Heart left ventricle (tissue), 16 donors: ENCODE data around the gene EGR2. TPM values are rescaled to one million over a fixed set of nuclear protein-coding genes. Genes with fewer than 3 reads are reported as not detected.

Source experiments
- ATAC-seq, 4 donors: fragments of 200-7000 bp; cut with Tn5 transposase; one replicate each; pipeline ENCODE4 v1.9.1; 2020 to 2022; ENCODE audit warnings: moderate library complexity in 4 of 4, mild to moderate bottlenecking in 3 of 4, moderate number of reproducible peaks in 1 of 4
- DNase-seq, 5 donors: peaks; one replicate each; pipeline ENCODE4 v3.0.0-alpha.2; 2020
- H3K27ac ChIP-seq, 12 donors: fragments of 200-600 bp; sonication (generic) in 4 of 12; one replicate each; pipeline versions ENCODE4 v1.5.0 to v1.8.0; 2016 to 2022; ENCODE audit warnings: mild to moderate bottlenecking in 2 of 12
- H3K27me3 ChIP-seq, 9 donors: fragments of 200-600 bp; sonication (generic) in 2 of 9; one replicate each; pipeline versions ENCODE4 v1.5.1 to v1.8.0; 2016 to 2022; ENCODE audit warnings: mild to moderate bottlenecking in 3 of 9
- H3K36me3 ChIP-seq, 9 donors: fragments of 200-600 bp; sonication (generic) in 2 of 9; one replicate each; pipeline versions ENCODE4 v1.5.0 to v1.8.0; 2018 to 2022; ENCODE audit warnings: mild to moderate bottlenecking in 2 of 9
- H3K4me1 ChIP-seq, 12 donors: fragments of 200-600 bp; sonication (generic) in 4 of 12; one replicate each; pipeline versions ENCODE4 v1.5.0 to v1.8.0; 2016 to 2022; ENCODE audit warnings: mild to moderate bottlenecking in 3 of 12
- H3K4me3 ChIP-seq, 12 donors: fragments of 200-600 bp; sonication (generic) in 4 of 12; one replicate each; pipeline versions ENCODE4 v1.5.0 to v1.8.0; 2017 to 2022; ENCODE audit warnings: mild to moderate bottlenecking in 9 of 12, moderate library complexity in 4 of 12
- H3K9me3 ChIP-seq, 12 donors: fragments of 200-600 bp; sonication (generic) in 4 of 12; one replicate each; pipeline versions ENCODE4 v1.5.0 to v1.8.0; 2016 to 2022; ENCODE audit warnings: mild to moderate bottlenecking in 1 of 12
- CTCF ChIP-seq, 12 donors: fragments of 200-600 bp; sonication (generic) in 4 of 12; IDR thresholded peaks; one replicate each; pipeline versions ENCODE4 v1.5.0 to v1.8.0; 2018 to 2022; ENCODE audit warnings: antibody characterized with exemption in 12 of 12, mild to moderate bottlenecking in 5 of 12
- POLR2A ChIP-seq, 2 donors: fragments of 450-650 bp; IDR thresholded peaks; one replicate each; pipeline ENCODE4 v1.6.1; 2017; ENCODE audit warnings: antibody characterized with exemption in 2 of 2, mild to moderate bottlenecking in 2 of 2, moderate library complexity in 2 of 2
- WGBS, 4 donors: extraction: QIAGEN DNeasy Blood & Tissue Kit in 2 of 4; methylation state at CpG; one replicate each; pipeline versions ENCODE4 v1.1.5 to v1.1.7; 2013 to 2018; 5-methylcytosine and 5-hydroxymethylcytosine counted together
- intact Hi-C, 10 donors: fragments of 100-400 bp; cut with DNase I; formaldehyde crosslinking; loops; one replicate each; pipeline versions ENCODE4 v1.11.1 to v1.14.2; 2022
- long read RNA-seq, 3 donors: library from polyadenylated mRNA; unstranded; transcript quantifications; one replicate each; pipeline ENCODE4 v2.0.0, GENCODE V29; 2020 to 2021
- polyA plus RNA-seq, 2 donors: library from polyadenylated mRNA; stranded (reverse); fragments of 200-250 nt; gene quantifications; one replicate each; pipeline ENCODE4 v1.2.3, GENCODE V29; 2013
- total RNA-seq, 9 donors: library from RNA; depleted of rRNA in 2 of 9; stranded (reverse); fragments of >200 nt in 2 of 9; fragmentation: NEBNext Ultra II Directional in 3 of 9; extraction: Animal tissue kit (Norgen Biotek cat#: 25700) in 3 of 9; gene quantifications; one replicate each; pipeline versions ENCODE4 v1.1.0 to v1.2.4, GENCODE V29; 2016 to 2023
- donor health status: ischemic (EF 13 %, LVEDD 7.1; RV severe dilation, severe dysfunction).
- donor health status: healthy with polysubstance abuse.
- donor health status: DM: no; HTN: yes; CAD: no.
- donor health status: DM: no; HTN: no; CAD: no.
- donor health status: ischemic (EF 25% LVEDD 6.9; RV normal size, moderate dysfunction).
- donor health status: ischemic (EF 25% LVEDD 5.7; RV mildly dilated, moderate dysfunction).
- donor health status: healthy.
- donor health status: DM: yes; HTN: yes; CAD: no.
- donor health status: ischemic (EF 35%, LVEDD 5.7; RV mildly dilated, moderate dysfunction).
- donor health status: nonischemic (EF 11% LVEDD 7.7; RV severe dilation, severe dysfunction).
- donor health status: DM: yes; HTN: yes; CAD: no.
- donor health status: PGD.
- donor health status: ischemic (EF 29% LVEDD 5.4; RV normal size, mild dysfunction).
- donor health status: nonischemic (EF 23%, LVEDD 6.1; RV moderate dilation, normal function).

EGR2 gene
- total RNA-seq: 1 to 10 TPM in 7 of 9 donors, under 1 TPM in 2; 0.37 to 8.5 (median 1.9) TPM
- 1 to 10 TPM; 1.4 to 1.8 TPM for polyA plus RNA-seq
- long read RNA-seq, donor 1: 0 reads
- long read RNA-seq, donor 2, partial matches to known transcripts: 0 of 2 reads
- long read RNA-seq, donor 2, other reads (novel, unspliced or antisense): 2 of 2 reads
- long read RNA-seq, donor 3, partial matches to known transcripts: 0 of 2 reads
- long read RNA-seq, donor 3, other reads (novel, unspliced or antisense): 2 of 2 reads

GRCh38 chr10:62816331-62817120 lies at the start of gene EGR2:
Gene EGR2 (minus strand): TSS chr10:62816366. CDS start chr10:62816029, 337 bp downstream.
- H3K4me3 ChIP-seq: peak within 1 kb of the TSS; percentile 37 to 91 (median 78)
- DNase-seq (peak; percentile 93 to 95 (median 94)), ATAC-seq (peak; percentile 75 to 93 (median 86))
- no peaks in the 10 kb centered on the region for H3K9me3 ChIP-seq
- no peak for TF ChIP-seq POLR2A (IDR thresholded peaks at IDR 0.05)
- no peak for TF ChIP-seq CTCF (IDR thresholded peaks at IDR 0.05)
- H3K27me3 ChIP-seq: peaks cover 0 to 50% (median 17%) of the 10 kb centered on the region in 9 donors
- H3K4me1 ChIP-seq: peaks cover 0 to 48% (median 28%) of the 10 kb centered on the region in 12 donors
- 0 to 1% (median 1%) methylated on average over 30 to 53 of the region's 53 CpGs for WGBS, 4 donors
- intact Hi-C loops: loop anchor here (2.0 to 10.0 kb wide), 13 partner anchors 54 to 379 kb away; partner anchors contain the start of gene NRBF2 (in 5 of the 10)
- peak within 1 kb of the TSS; percentile 63 to 93 (median 87) for H3K27ac ChIP-seq
- H3K36me3 ChIP-seq: peaks cover 0 to 3% (median 0%) of the 10 kb centered on the region in 9 donors

GRCh38 chr10:62862447-62862846 lies 46.3 kb upstream of the EGR2 start:
- Histone ChIP-seq H3K27ac (no peak overlapping the region), H3K4me1 (peaks cover 0 to 16% (median 4%) of the 10 kb centered on the region in 12 donors), H3K27me3 (no peaks in the 10 kb centered on the region), H3K9me3 (no peaks in the 10 kb centered on the region), H3K36me3 (no peaks in the 10 kb centered on the region), H3K4me3 (no peak overlapping the region)
- ATAC-seq: no peak
- intact Hi-C loops: no loop called here
- 91 to 100% (median 95%) methylated on average over 1 of the region's 1 CpG for WGBS, 4 donors
- DNase-seq: no peak
- TF ChIP-seq POLR2A (IDR thresholded peaks at IDR 0.05) (no peak), CTCF (IDR thresholded peaks at IDR 0.05) (no peak)

- H3K4me1 ChIP-seq: peaks cover 0 to 18% (median 4%) of the 10 kb centered on the region in 12 donors
- H3K9me3 ChIP-seq: no peaks in the 10 kb centered on the region
- intact Hi-C loops: no loop called here
Observed at GRCh38 chr10:62861507-62861906, 45.3 kb upstream of the EGR2 start.

More at GRCh38 chr10:62861507-62861906, 45.3 kb upstream of the EGR2 start:
- 58 to 69% (median 63%) methylated on average over 3 of the region's 3 CpGs for WGBS, 4 donors
- H3K4me3 ChIP-seq: no peak overlapping the region
- ATAC-seq (no peak), DNase-seq (no peak)
- no peaks in the 10 kb centered on the region for H3K27me3 ChIP-seq
- H3K36me3 ChIP-seq: no peaks in the 10 kb centered on the region
- H3K27ac ChIP-seq: no peak overlapping the region
- no peak for TF ChIP-seq CTCF (IDR thresholded peaks at IDR 0.05)
- TF ChIP-seq POLR2A (IDR thresholded peaks at IDR 0.05): no peak
